Measurements from ENCODE around the gene CCDC183.
"Not testable (repeated sequence)": the region's sequence is repeated elsewhere in the genome, so short reads cannot be mapped to it uniquely, and the experiment has no call there.

Gene CCDC183

GRCh38 chr9:136760834-136761544 lies 35.1 kb upstream of the CCDC183 start:
- peak; percentile 58 for DNase-seq (ENCODE audit: low read depth)
- TF ChIP-seq CTCF (conservative IDR thresholded peaks at IDR 0.05; ENCODE audit: control insufficient read depth, insufficient read depth, low read depth, low read length), result peak; percentile 69
- H3K4me3 ChIP-seq (ENCODE audit: control insufficient read depth, low read depth, low read length), result not testable (repeated sequence)

- no peak for DNase-seq (ENCODE audit: low read depth)
- H3K4me3 ChIP-seq (ENCODE audit: control insufficient read depth, low read depth, low read length), result no peak overlapping the region
- TF ChIP-seq CTCF (conservative IDR thresholded peaks at IDR 0.05; ENCODE audit: control insufficient read depth, insufficient read depth, low read depth, low read length), result no peak
Measured at GRCh38 chr9:136761545-136761981, 34.6 kb upstream of the CCDC183 start.

GRCh38 chr9:136762221-136762691 lies 33.9 kb upstream of the CCDC183 start:
- no peak for DNase-seq (ENCODE audit: low read depth)
- TF ChIP-seq CTCF (conservative IDR thresholded peaks at IDR 0.05; ENCODE audit: control insufficient read depth, insufficient read depth, low read depth, low read length), result no peak
- no peak overlapping the region for H3K4me3 ChIP-seq (ENCODE audit: control insufficient read depth, low read depth, low read length)

GRCh38 chr9:136762915-136763648 lies 33.1 kb upstream of the CCDC183 start:
- no peak for TF ChIP-seq CTCF (conservative IDR thresholded peaks at IDR 0.05; ENCODE audit: control insufficient read depth, insufficient read depth, low read depth, low read length)
- peak; percentile 17 for DNase-seq (ENCODE audit: low read depth)
- no peak overlapping the region for H3K4me3 ChIP-seq (ENCODE audit: control insufficient read depth, low read depth, low read length)

- DNase-seq (ENCODE audit: low read depth), result no peak
- TF ChIP-seq CTCF (conservative IDR thresholded peaks at IDR 0.05; ENCODE audit: control insufficient read depth, insufficient read depth, low read depth, low read length), result no peak
- no peak overlapping the region for H3K4me3 ChIP-seq (ENCODE audit: control insufficient read depth, low read depth, low read length)
Measured at GRCh38 chr9:136763649-136764035, 32.5 kb upstream of the CCDC183 start.

- TF ChIP-seq CTCF (conservative IDR thresholded peaks at IDR 0.05; ENCODE audit: control insufficient read depth, insufficient read depth, low read depth, low read length), result no peak
- DNase-seq (ENCODE audit: low read depth), result no peak
- H3K4me3 ChIP-seq (ENCODE audit: control insufficient read depth, low read depth, low read length), result no peak within 1 kb of the TSS
Measured at GRCh38 chr9:136764301-136764891, 31.7 kb upstream of the CCDC183 start, which contains the start of gene LCN15. Gene LCN15 (minus strand): TSS chr9:136764518. CDS start chr9:136764488, 30 bp downstream.
